LNCAP (cell line): ENCODE results near the gene HS6ST3.
A peak's percentile ranks its signal among the peaks of the same experiment; 100 is the strongest.

ENCODE experiments used
- TF ChIP-seq, protein P1 (sequence below): fragments of 450-650 bp; IDR thresholded peaks from 2 replicates; pipeline ENCODE4 v1.5.1; 2017; ENCODE audit warnings: mild to moderate bottlenecking

The HS6ST3 gene

DNA sequence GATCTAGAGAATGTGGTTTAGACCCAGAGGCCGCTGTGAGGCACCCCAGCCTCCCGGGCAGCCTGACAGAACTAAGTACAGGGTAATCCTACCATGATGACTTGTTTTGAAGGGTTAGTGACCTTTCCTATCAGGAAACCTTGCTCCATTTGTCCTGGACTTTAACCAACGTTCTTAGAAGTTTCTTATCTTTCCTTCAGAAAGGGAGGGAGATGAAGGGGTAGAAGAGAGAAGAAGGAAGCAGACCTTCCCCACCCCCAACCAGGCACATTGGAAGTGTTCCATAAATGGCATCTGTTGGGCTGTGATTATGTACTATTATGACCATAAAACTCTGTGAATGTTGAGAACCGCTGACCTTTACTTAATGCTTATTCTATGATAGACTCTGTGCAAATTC lies 720.2 kb downstream of the HS6ST3 start:
- TF ChIP-seq, protein P1, sequence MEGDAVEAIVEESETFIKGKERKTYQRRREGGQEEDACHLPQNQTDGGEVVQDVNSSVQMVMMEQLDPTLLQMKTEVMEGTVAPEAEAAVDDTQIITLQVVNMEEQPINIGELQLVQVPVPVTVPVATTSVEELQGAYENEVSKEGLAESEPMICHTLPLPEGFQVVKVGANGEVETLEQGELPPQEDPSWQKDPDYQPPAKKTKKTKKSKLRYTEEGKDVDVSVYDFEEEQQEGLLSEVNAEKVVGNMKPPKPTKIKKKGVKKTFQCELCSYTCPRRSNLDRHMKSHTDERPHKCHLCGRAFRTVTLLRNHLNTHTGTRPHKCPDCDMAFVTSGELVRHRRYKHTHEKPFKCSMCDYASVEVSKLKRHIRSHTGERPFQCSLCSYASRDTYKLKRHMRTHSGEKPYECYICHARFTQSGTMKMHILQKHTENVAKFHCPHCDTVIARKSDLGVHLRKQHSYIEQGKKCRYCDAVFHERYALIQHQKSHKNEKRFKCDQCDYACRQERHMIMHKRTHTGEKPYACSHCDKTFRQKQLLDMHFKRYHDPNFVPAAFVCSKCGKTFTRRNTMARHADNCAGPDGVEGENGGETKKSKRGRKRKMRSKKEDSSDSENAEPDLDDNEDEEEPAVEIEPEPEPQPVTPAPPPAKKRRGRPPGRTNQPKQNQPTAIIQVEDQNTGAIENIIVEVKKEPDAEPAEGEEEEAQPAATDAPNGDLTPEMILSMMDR, result no peak

DNA sequence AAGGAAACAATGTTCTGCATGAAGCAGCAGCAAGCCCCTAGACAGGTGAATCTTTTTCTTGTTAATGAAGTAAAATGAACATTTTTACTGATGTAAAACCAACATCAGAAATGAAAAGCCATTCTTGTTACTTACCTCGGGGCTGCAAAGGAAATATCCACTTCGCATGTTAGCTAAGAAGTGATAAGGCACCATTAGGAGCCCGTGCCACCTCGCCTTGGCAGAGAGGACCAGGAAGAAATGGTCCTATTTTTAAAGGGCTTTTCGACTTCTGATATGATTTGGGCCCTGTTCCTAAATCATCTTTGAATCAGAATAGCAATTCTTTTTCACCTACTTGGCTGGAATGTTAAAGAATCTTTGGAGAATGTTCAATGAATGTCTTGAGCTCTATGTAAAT lies 721.1 kb downstream of the HS6ST3 start:
- TF ChIP-seq, protein P1, result no peak

DNA sequence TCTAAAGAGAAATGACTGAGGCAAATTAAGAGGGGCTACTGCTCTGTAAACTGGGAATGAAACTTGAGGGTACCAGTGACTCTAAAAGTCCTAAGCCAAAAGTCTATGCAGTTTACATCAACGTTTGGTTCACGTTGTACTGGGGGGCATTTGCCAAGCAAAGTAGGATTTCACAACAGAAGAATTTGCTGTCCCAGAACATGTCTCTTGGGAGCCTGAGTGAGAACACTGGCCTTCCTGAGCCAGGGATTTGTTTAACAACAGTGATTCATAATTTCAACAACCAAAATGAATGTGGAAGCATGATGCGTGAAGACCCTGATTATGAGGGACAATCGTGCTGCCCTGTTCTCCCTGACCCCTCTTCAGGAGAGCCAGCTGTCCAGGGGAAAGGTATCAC lies 726.4 kb downstream of the HS6ST3 start:
- TF ChIP-seq, protein P1, result no peak

DNA sequence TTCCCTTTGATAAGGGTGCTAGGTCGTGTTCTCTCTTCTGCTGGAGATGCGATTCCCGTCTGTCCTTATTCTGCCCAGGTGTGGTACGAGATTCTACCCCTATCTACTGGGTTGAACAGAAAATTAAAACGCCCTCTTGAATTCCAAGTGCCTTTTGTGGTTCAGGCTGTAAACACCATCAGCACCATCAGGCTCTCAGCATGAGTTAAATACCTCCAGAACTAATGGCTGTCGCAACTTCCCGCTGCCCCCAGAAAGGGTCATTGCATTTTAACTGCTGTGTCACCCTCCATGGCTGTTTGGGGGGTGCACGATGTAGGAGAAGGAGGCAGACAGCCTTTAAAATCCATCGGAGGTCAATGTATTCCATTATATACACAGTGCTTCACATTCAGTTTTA lies 727.0 kb downstream of the HS6ST3 start:
- TF ChIP-seq, protein P1, result no peak

DNA sequence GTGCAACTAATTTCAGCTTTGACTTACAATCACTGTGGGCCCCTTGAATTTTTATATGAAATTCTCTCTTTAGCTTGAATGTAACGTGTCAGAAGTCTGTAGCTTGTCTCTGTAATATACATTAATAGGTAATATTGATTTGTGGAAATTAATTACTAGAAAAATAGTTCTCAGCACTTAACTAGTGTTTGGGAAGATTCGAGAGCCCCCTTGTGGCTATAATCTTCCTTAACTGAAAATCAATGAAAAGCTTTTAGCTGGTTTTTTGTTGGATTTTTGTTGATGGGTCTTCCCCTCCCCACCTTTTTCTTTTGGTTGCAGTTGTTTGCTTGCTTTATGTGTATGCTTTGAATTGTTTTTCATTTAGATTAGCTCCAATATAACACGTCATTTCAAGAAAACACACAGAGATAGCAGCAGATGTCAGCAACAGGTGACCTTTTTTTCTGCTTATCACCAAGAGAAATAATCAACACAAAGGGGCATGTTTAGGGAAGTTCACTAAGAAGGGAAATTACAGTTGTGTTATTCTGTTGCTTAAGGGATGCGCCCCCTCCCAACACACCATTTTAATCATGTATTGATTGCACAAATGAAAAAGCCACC lies 727.5 kb downstream of the HS6ST3 start:
- TF ChIP-seq, protein P1, result peak; percentile 48

DNA sequence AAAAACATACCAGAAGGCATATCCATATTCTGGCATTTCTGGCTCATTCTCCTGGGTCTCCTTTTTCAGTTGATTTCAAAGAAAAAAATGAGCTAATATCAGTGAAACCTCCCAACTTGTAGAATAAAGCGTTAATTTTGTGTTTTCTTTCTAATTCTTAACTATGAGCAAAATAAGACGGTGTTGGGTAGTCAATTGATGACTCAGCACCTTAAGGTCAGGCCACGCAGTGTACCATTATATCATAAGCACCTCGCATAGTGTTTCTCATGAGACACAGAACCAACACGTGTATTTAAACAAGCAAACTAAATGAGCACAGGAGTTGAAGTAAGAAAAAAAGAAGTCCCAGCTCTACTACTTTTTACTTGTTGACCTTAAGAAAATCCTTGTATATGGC lies 729.5 kb downstream of the HS6ST3 start:
- TF ChIP-seq, protein P1, result no peak

DNA sequence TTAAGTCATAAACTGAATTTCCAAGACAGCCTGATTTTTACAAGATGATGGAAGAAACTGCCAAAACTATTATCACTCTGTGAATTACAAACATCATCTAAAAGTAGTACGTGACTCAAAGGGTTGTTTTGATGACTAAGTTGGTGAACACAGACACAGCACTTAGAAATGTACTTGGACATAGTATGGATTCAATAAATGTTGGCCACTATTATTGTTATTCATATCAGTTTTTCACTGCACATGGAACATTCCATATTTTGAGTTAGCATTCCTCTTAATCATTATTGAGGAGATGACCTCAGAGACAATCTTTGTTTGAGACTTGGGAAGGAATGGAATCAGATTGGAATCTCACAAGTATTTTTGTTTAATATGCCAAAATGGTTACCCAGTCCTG lies 731.5 kb downstream of the HS6ST3 start:
- TF ChIP-seq, protein P1, result no peak

DNA sequence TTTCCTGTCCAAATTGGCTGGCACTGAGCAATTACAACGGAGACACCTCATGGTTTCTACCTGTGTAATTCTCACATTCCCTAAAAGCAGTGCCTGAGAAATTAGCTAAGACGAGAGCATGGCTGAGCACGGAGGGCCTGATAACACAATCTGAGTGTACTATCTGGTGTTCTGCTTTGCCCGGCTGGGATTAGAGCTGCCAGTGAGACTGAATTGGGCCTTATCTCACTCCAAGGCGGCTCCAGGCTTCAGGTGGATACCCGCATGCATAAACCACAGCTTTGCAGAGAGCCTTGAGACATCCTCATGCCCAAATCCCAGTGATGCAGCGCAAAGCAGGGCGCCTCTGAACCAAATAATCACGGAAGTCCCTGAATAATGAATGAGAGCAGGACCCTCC lies 732.1 kb downstream of the HS6ST3 start:
- TF ChIP-seq, protein P1, result no peak
